NCI-H2081 (cell line): Measurements from ENCODE around the gene KCTD10.
"Not testable (repeated sequence)": the region's sequence is repeated elsewhere in the genome, so short reads cannot be mapped to it uniquely, and the experiment has no call there.

Experiments
- DNase-seq, 2 experiments: peaks; one replicate each; lab custom pipeline; 2025; lab: John Stamatoyannopoulos, UW

KCTD10 gene

DNA sequence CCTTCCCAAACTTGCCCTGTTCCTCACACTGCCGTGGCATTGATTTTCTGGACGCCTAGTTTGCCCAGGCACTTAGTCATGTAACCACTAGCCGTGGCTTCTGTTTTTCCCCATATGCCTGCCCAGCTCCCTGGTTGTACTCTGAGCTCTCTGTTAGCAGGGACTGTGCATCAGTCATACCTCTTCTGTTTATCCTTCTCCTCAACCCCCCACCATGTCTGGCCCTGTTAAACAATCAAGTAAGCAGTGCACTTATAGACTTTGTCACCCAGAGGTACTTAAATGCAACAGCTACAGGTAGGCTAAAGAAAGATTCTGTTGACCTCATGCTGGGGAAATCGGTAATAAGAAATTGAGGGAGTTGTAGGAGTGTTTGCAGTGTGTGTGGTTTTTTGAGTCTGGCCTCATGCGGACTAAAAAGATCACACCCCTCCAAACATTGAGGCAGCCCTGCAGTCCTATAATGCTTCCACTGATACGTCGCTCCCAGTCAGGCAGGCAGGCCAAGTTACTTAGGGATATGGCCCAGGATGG lies 17.3 kb upstream of the KCTD10 start:
- no peak for DNase-seq

DNA sequence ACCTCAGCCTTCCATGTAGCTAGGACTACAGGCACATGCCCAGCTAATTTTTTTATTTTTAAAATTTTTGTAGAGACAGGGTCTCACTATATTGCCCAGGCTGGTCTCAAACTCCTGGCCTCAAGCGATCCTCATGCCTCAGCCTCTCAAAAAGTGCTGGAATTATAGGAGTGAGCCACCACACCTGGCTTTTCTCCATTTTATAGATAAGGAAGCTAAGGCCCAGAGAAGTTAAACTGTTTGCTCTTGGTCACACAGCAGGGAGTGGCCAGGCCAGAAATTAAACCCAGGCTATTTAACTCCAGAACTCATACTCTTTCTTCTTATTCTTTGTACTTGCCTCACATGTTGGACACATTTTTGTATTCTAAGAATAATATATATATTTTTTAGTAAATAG lies 16.8 kb upstream of the KCTD10 start:
- no peak for DNase-seq

DNA sequence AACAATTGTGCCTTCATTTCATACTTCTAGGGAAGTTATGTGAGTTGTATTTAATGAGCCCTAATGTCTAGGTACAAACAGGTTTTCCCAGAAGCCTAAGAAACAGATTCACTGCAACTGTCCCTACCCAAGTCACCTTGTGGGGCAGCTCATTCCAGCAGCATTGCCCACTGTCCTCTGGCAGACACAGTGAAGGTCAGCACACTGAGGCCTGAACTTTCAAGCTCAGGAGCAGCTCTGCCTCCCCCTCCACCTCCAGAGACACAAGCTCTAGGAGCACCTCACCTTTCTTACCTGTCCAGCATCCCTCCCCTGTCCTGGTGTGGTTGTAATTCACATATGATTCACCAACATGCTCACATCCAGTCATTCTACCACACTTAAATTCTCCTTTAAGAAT lies 16.0 kb upstream of the KCTD10 start:
- DNase-seq = no peak

DNA sequence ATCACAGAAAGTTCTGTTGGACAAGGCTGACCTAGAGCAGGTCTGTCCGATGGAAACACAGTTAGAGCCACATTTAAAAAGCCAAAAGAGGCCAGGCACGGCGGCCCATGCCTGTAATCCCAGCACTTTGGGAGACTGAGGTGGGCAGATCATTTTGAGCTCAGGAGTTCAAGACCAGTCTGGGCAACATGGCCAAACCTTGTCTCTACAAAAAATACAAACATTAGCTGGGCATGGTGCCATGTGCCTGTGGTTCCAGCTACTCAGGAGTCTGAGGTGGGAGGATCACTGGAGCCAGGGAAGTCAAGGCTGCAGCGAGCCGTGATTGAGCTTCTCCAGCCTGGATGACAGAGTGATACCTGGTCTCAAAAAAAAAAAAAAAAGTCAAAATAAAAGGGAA lies 15.3 kb upstream of the KCTD10 start:
- no peak for DNase-seq

DNA sequence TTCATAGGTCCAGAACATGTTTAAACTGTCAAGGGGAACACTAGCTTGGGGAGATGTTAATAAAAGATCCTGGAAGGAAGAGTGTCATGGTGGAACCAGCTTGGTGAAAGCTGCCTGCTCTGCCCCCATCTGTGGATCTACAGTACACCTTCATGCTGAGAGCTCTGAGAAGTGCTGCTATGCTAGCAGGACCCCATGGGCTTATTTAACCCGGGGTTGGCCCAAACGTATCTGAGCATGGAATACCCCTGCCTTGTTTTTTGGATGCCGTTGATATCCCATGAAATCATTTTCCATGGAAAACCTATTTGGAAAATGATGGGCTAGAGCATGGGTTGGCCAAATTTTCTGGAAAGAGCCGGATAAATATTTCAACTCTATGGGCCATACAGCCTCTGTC lies 14.6 kb upstream of the KCTD10 start:
- DNase-seq = no peak

DNA sequence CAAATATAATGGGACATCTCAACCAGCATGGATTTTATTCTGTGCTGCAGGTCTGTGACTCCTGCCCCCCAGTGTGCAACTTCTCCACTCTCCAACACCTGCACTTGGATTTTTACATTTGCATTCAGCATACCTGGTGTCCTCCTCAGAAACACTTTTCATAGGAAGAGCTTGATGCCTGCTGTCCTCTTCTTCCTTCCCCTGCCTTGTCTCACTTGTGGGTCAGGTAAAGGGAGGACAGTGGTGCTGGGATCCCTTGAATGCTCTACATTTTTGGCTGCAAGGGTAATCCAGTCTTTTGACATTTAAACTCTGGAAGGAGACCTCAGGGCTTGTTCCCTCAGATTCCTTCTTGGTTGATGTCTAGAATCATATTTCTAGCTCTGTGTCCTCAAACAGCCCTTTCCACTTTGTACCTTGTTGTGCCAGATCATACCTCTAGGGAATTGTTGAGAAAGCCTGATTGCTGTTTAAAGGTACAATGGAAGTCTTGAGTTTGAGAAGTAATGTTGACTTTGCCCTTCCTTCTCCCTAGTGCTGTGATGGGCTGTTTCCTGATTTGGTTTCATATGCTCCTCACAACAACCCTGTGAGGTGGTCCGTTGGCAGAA lies 13.0 kb upstream of the KCTD10 start:
- no peak for DNase-seq

DNA sequence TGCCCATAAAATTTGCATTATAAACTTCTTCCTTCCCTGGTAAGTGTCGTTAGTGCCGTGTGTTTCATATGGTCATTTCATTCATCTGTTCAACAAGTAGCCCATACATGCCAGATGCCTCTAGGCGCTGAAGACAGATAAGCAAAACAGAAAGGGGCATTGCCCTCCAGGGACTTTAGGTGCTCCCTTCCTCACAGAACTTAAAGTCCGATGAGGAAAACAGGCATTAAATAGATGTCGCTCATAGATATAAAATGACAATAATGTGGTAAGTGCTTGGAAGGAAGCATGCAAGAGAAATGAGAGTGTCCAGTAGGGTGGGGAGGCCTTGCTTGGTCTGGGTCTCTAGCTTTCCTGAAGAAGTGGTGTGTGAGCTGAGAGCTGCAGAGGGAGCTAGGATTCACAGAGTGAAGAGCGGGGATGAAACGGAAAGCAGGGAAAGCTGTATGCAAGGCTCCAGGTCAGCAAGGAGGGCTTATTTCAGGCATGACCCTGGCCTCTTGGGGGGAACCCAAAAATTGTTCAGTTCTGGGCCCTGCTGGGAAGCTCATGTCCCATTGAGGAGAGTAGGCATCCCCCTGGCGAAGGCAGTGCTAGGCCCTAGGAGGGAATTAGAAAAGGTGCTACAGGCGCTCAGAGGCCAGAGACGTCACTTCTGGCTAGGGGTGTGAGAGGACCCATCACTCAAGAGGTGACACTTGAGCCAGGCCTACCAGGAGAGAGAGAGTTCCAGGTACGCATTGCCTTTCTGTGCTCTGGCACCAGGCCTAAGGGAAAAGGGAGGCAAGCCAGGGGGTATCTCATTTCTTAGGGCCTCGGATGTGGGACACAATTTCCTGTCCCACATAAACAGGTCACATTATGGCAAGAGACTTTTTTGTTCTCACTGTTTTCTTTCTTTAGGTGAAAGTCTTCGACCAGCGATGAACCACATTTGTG lies 12.2 kb upstream of the KCTD10 start:
- DNase-seq = no peak

DNA sequence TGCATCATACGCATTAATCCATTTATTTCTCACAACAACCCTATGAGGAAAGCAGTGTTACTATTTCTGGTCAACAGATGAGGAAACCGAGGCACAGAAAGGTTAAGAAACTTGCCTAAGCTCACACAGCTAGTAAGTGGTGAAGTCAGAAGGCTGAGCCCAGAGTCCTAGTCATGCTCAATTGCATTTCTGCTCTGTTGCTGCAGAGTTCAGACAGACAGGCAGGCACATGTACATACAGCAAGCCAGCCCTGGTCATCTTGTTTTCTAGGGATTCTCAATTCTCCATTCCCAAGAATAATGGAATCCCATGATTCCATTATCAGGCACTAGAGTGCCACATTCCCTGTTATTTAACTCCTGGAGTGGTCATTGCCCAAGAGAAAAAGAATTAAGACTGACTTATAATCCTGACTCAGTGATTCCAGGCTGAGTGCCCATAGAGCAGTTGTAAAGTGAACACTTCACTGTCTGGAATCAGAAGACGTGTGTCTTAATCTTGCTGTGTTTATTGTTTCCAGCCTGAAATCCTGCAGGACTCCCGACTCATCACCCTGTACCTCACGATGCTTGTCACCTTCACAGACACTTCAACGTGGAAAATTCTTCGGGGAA lies 11.1 kb upstream of the KCTD10 start:
- no peak for DNase-seq

DNA sequence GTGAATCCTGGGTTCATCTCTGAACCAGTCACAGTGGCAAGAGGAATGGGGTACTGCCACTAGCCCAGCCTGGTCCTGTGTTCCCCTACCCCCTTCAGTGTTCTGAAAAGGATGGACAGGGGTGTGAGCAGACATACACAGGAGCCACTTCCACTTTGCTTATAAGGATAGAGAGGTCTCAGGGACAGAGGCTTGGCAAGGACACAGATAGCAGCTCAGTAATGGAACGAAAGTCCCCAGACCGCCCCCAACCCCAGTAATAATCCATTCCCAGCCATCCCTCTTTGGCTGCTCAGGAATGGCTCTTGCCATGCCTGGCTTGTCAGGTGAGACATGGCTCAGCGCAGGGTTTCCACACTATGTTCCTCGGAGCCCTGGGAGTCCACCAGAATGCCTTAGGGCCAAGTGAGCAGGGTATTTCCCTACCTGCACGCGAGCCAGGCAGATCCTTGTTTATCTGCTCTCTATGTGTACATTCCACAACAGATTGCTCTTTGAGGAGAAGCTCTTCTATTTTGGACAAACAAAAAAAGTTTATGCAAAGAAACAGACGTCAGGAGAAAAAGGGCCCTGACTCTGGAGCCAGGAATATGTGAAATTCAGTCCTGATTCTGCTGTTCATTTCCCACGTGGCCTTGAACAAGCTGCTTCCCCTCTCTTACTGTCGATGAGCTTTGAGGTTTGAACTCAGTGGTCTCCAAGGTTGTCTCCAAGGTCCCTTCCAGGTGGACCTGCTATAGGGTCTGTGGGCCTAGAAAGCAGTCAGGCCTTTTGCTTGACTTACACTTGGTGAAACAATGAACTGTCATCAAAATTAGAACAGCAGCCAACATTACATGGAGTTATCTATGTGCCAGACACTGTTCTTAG lies 10.3 kb upstream of the KCTD10 start:
- no peak for DNase-seq

DNA sequence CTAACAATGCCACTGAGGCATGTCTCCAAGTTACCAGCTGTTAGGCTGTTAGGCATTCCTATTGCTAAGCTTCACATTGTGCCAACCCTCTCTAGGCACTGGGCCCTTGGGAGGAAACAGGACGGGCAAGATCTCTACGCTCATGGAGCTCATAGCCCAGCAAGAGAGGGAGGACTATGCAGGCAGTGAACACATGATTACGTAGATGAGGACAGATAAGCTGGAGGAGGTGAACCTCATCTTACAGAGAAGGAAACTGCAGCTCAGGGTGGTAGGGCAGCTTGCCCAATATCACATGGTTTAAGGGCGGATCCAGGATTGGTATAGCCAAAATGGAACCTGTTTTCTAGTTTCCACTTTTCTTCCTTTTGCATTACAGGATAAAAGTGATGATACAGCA lies 8.1 kb upstream of the KCTD10 start:
- no peak for DNase-seq

DNA sequence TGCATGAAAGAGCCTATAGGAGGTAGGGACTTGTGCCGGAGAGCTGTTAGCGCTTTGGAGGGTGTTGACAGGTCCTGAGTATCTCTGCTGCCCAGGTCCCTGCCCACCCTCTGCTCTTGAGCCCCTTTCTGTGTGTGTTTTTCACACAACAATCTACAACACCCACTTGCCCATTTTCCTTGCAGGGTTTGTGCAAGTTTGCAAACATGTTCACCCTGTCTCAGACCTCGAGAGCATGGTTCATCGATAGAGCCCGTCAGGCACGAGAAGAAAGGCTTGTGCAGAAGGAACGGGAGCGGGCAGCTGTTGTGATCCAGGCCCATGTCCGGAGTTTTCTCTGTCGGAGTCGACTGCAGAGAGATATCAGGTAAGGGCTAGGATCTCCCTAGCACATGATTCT lies 6.2 kb upstream of the KCTD10 start:
- DNase-seq = no peak

DNA sequence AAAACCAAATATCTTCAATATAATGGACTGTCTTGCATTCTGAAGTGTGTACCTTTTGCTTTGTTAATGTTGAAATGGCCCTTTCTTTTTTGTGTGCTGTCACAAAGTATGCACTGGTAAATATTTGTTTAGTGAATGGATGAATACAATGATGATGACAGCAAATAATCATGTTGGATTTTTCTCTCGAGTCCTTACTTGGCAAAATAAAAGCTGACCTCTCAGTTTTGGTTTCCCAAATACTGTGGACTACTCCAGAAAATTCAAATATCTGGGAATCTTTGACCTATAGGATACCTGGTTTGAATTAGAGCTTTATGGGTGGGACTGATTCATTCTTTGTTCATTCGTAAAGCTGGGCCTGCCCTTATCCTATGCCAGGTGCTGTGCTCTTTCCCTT lies 5.8 kb upstream of the KCTD10 start:
- DNase-seq = no peak

DNA sequence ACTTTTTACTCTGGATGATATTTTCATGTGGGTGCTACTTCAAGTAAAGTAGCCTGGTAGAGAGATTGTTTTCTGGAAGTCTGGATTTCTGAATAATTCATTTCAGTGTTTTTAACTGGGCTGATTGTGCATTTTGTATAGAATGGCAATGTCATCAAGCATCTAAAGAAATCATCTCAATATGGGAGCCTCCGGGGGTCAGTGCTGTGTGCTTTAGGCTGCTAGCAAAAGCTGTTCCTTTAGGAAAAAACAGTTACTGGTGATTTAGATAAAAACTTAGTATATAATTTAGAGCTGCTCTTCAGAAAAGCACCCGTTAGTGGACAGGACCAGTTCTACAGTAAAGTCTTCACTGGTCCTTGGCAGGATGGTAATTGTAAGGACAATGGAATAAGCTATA lies 5.4 kb upstream of the KCTD10 start:
- no peak for DNase-seq

DNA sequence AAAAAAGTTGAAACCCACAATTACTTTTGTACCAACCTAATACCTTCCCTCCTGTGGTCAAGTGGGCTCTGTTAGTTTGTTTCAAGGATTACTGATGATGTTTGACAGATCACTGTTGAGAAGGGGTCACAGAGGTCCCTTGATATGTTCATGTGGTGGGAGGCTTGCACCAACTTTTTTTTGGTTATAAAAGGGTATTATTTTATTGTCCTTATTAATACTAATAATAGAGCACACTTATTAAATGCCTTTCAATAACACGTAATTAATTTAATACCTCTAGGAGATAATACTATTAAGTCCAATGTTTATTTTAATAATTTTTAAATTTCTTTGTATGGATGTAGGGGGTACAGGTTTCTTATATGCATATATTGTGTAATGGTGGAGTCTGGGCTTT lies 4.8 kb upstream of the KCTD10 start:
- DNase-seq = no peak

DNA sequence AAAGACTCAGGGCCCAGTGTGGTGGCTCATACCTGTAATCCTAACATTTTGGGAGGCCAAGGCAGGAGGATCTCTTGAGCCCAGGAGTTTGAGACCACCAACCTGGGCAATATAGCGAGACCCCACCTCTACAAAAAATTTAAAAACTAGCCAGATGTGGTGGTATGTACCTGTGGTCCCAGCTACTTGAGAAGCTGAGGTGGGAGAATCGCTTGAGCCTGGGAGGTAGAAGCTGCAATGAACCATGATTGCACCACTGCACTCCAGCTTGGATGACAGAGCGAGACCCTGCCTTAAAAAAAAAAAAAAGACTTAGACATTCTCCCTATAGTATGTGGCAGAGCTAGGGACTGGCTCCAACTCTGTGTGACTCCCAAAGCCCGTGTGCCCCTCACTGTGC lies 3.3 kb upstream of the KCTD10 start:
- no peak for DNase-seq

DNA sequence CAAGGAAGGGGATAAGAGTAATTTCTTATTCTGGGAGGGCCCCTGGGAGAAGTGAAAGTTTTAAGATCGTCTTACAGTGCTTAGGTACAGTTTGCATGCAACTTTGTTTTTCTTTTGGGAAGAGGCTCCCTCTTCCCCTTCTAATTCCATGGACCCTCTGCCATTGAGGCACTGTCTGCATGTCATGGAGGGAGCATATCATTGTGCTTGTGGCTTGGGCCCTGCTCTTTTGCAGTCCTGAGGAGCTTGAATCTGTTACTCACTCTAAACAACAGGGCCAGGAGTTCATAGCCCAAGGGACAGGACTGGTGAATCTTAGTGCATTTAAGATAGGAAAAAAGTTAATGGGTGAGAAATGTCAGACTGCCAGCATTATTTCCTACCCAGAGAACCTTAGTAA lies 2.7 kb upstream of the KCTD10 start:
- DNase-seq = no peak

DNA sequence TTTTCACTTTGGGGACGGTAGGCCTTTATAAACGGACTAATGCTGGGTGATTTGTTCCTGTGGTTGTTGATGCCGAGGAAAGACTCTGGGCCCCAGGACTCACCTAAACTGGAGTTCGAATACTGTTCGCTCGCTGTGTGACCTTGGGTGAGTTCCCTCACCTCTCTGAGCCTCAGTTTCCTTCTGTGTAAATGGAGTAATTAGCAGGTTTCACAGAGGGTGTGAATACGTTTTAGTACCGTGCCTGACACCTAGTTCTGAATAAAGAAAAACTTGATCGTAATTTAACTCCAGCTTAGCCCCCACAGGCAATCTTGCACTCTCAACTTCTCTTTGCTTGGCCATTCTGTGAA lies 839 bp upstream of the KCTD10 start:
- DNase-seq = no peak

DNA sequence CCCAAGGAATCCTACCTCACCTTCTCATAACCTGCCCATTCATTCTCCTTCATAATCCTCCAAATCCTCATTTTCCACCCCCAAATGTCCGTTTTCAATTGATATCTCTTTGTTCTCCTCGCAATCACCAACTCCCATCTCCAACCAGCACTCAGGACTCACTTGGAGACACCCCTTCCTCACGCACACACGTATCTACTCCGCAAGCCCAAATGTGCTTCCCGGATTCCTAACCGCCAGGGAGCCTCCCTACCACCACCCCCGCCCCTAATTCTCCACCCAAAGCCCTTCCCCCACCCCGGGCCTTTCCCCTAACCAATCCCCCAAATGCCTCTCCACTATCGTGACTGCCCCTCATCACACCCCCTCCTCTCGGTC lies 304 bp downstream of the KCTD10 start:
- DNase-seq = no peak

DNA sequence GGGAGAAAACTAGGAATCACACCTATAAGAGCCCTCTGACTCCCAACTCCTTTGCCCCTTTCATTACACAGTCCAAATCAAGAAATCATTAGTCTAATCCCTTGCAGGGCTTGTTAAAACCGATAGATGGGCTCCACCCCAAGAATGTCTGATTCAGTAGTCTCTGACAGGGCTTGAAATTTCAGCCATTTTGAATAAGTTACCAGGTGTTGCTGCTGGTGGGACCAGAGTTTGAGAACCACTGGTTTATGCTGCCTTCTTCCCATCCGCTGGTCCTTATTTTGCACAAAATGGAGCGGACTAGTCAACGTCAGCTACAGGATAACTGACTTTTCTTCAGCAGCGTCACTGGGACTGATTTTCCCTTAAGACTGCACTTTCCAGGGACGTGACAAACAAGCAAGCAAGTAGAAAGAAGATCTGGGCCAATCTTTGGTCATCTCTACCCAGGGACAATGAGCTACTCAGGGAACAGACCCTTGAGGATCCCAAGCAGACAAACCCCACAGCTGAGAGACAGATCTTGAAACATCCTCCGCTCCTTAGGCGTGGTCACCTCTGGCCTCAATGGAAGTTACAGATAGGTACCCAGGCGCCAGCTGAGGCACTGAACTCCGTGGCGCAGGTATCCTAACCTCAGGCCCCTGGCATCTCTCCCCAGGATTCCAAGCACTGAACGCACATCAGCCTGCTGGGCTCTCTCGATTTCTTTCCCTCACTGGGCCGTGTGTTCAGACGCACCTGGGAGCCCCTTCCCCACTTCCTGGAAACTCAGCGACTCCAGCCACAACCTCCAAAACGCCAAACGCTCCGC lies 900 bp downstream of the KCTD10 start:
- DNase-seq = no peak

DNA sequence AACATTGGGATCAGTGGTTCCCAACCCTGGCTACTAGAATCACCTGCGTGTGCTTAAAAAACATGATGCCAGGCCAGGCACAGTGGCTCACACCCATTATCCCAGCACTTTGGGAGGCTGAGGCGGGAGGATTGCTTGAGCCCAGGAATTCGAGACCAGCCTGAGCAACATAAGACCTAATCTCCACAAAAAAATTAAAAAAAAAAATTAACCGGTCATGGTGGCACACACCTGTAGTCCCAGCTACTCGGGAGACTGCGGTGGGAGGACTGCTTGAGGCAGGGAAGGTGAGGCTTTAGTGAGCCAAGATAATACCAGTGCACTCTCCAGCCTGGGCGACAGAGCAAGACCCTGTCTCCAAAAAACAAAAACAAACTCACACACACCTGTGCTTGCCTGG lies 2.0 kb downstream of the KCTD10 start:
- no peak for DNase-seq

DNA sequence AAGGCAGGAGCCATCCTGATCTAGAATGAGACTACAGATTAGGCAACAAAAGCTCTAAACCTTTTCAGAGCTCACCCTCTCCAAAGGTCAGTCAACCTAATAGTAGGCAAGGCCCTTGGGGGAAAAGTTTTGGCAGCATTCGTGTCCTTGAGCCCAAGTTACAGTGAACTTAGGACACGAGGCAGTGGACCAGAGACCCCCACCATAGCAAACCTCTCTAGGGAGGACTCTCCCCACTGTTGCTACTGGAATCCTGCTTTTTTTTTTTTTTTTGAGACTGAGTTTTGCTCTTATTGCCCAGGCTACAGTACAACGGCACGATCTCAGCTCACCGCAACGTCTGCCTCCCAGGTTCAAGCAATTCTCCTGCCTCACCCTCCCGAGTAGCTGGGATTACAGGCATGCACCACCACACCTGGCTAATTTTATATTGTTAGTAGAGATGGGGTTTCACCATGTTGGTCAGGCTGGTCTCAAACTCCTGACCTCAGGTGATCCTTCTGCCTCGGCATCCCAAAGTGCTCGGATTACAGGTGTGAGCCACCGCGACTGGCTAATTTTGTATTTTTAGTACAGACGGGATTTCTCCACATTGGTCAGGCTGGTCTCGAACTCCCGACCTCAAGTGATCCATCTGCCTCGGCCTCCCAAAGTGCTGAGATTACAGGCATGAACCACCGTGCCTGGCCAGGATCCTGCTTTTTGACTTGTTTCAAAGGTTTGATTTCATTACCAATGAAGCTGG lies 3.4 kb downstream of the KCTD10 start:
- DNase-seq = not testable (repeated sequence)
